Activated T-cell treated with anti-CD3 and anti-CD28 coated beads, Interleukin-2, amount 50 U/mL, for 72 hours (primary cell): ENCODE data around the gene TRIP4. TPM values are rescaled to one million over a fixed set of nuclear protein-coding genes. Genes with fewer than 3 reads are reported as not detected.
"Not testable (repeated sequence)": the region's sequence is repeated elsewhere in the genome, so short reads cannot be mapped to it uniquely, and the experiment has no call there.

ENCODE experiments used
- ATAC-seq, 2 donors: fragments of 150-1000 bp; cut with Tn5 transposase; replicated peaks in 1 of 2; 2 replicates each; pipeline ENCODE4 v1.10.0; 2021; ENCODE audit warnings: moderate library complexity in 2 of 2, mild to moderate bottlenecking in 1 of 2
- DNase-seq, 2 donors: peaks; one replicate each; pipeline ENCODE4 v3.0.0; 2021 to 2022; ENCODE audit warnings: mixed read lengths in 1 of 2
- H3K27ac Mint-ChIP-seq: one replicate; pipeline ENCODE4 v1.8.0; 2022; ENCODE audit warnings: mild to moderate bottlenecking, moderate library complexity, mixed read lengths
- H3K27me3 Mint-ChIP-seq: one replicate; pipeline ENCODE4 v1.8.0; 2022; ENCODE audit warnings: low read depth, mixed read lengths
- H3K36me3 Mint-ChIP-seq, 2 donors: one replicate each; pipeline ENCODE4 v1.8.0; 2022; ENCODE audit warnings: mixed read lengths in 2 of 2, mild to moderate bottlenecking in 1 of 2; ENCODE audit not compliant: insufficient read depth in 2 of 2
- H3K4me1 Mint-ChIP-seq: one replicate; pipeline ENCODE4 v1.8.0; 2022; ENCODE audit warnings: low read depth, mixed read lengths
- H3K4me3 Mint-ChIP-seq, 2 donors: one replicate each; pipeline ENCODE4 v1.8.0; 2022; ENCODE audit warnings: mild to moderate bottlenecking in 2 of 2, mixed read lengths in 2 of 2, moderate library complexity in 2 of 2
- H3K9me3 Mint-ChIP-seq, 2 donors: one replicate each; pipeline ENCODE4 v1.8.0; 2022; ENCODE audit warnings: mixed read lengths in 2 of 2
- total RNA-seq, 2 donors: library from RNA; stranded (reverse); gene quantifications; one replicate each; pipeline ENCODE4 v1.2.3, GENCODE V29; 2022

The TRIP4 gene
- total RNA-seq, 2 donors from 2014 or later = 27.9 to 29.7 TPM

GRCh38 chr15:64355944-64356709 is 31.5 kb upstream of the TRIP4 start, which contains the start of gene CSNK1G1:
TSS of gene CSNK1G1 (minus strand) at chr15:64356173. CDS start at chr15:64300499, 55,674 bp downstream.
- ATAC-seq (peak; percentile 100), DNase-seq (peak; percentile 92 to 94)
- H3K27me3 Mint-ChIP-seq = no peaks in the 10 kb centered on the region
- H3K4me1 Mint-ChIP-seq = peaks cover 25% of the 10 kb centered on the region
- peaks cover 1% of the 10 kb centered on the region in 2 donors for H3K36me3 Mint-ChIP-seq
- no peaks in the 10 kb centered on the region for H3K9me3 Mint-ChIP-seq
- peak within 1 kb of the TSS; percentile 97 to 98 for H3K4me3 Mint-ChIP-seq
- H3K27ac Mint-ChIP-seq = peak within 1 kb of the TSS; percentile 95

- H3K27me3 Mint-ChIP-seq = no peaks in the 10 kb centered on the region
- H3K4me1 Mint-ChIP-seq = peaks cover 22% of the 10 kb centered on the region
- DNase-seq (no peak), ATAC-seq (no peak)
- H3K4me3 Mint-ChIP-seq = peak overlapping the region; percentile 97 to 98
- H3K27ac Mint-ChIP-seq = peak overlapping the region; percentile 95
- H3K36me3 Mint-ChIP-seq = peaks cover 1% of the 10 kb centered on the region in 2 donors
- no peaks in the 10 kb centered on the region for H3K9me3 Mint-ChIP-seq
Measured at GRCh38 chr15:64356710-64357040, 31.0 kb upstream of the TRIP4 start.

GRCh38 chr15:64361259-64361658 is 26.4 kb upstream of the TRIP4 start:
- Mint-ChIP-seq H3K4me3 (no peak overlapping the region), H3K27me3 (no peaks in the 10 kb centered on the region), H3K4me1 (peaks cover 8% of the 10 kb centered on the region), H3K9me3 (no peaks in the 10 kb centered on the region), H3K36me3 (peaks cover 0 to 5% of the 10 kb centered on the region in 2 donors), H3K27ac (no peak overlapping the region)
- DNase-seq = no peak
- ATAC-seq = no peak

GRCh38 chr15:64369078-64369607 is 18.5 kb upstream of the TRIP4 start:
- Mint-ChIP-seq H3K27me3 (no peaks in the 10 kb centered on the region), H3K9me3 (no peaks in the 10 kb centered on the region), H3K27ac (no peak overlapping the region), H3K4me1 (peaks cover 9% of the 10 kb centered on the region), H3K36me3 (peaks cover 2 to 13% of the 10 kb centered on the region in 2 donors), H3K4me3 (no peak overlapping the region)
- ATAC-seq (no peak), DNase-seq (no peak)

- not testable (repeated sequence) for H3K27ac Mint-ChIP-seq, ATAC-seq, H3K4me1 Mint-ChIP-seq, DNase-seq, H3K27me3 Mint-ChIP-seq, H3K9me3 Mint-ChIP-seq, H3K4me3 Mint-ChIP-seq
- H3K36me3 Mint-ChIP-seq = peaks cover 4 to 16% of the 10 kb centered on the region in 2 donors
Measured at GRCh38 chr15:64371383-64371782, 16.3 kb upstream of the TRIP4 start.

- DNase-seq (no peak), ATAC-seq (no peak)
- Mint-ChIP-seq H3K27me3 (no peaks in the 10 kb centered on the region), H3K4me3 (peak overlapping the region in 1 of 2 donors; percentile 4), H3K36me3 (peaks cover 4 to 21% of the 10 kb centered on the region in 2 donors), H3K9me3 (no peaks in the 10 kb centered on the region), H3K4me1 (peaks cover 9% of the 10 kb centered on the region), H3K27ac (no peak overlapping the region)
Measured at GRCh38 chr15:64373360-64373759, 14.3 kb upstream of the TRIP4 start.

- Mint-ChIP-seq H3K27me3 (no peaks in the 10 kb centered on the region), H3K4me1 (peaks cover 34% of the 10 kb centered on the region), H3K36me3 (peaks cover 9 to 13% of the 10 kb centered on the region in 2 donors), H3K9me3 (no peaks in the 10 kb centered on the region), H3K27ac (no peak overlapping the region), H3K4me3 (peak overlapping the region; percentile 76 to 97)
- DNase-seq = no peak
- ATAC-seq = no peak
Measured at GRCh38 chr15:64379216-64379960, 8.2 kb upstream of the TRIP4 start.

GRCh38 chr15:64380130-64380870 is 7.3 kb upstream of the TRIP4 start:
- ATAC-seq, DNase-seq, H3K9me3 Mint-ChIP-seq, H3K27me3 Mint-ChIP-seq: not testable (repeated sequence)
- H3K27ac Mint-ChIP-seq = peak overlapping the region; percentile 82
- H3K4me1 Mint-ChIP-seq = peaks cover 34% of the 10 kb centered on the region
- peak overlapping the region; percentile 76 to 97 for H3K4me3 Mint-ChIP-seq
- H3K36me3 Mint-ChIP-seq = peaks cover 9 to 10% of the 10 kb centered on the region in 2 donors

GRCh38 chr15:64381000-64381751 is 6.5 kb upstream of the TRIP4 start, which contains the start of gene PCLAF:
TSS of gene PCLAF (minus strand) at chr15:64381441. CDS start at chr15:64381371, 70 bp downstream.
- DNase-seq = peak; percentile 94 to 97
- H3K4me3 Mint-ChIP-seq = peak within 1 kb of the TSS; percentile 76 to 97
- H3K27ac Mint-ChIP-seq = peak within 1 kb of the TSS; percentile 82
- peaks cover 34% of the 10 kb centered on the region for H3K4me1 Mint-ChIP-seq
- peaks cover 7 to 10% of the 10 kb centered on the region in 2 donors for H3K36me3 Mint-ChIP-seq
- H3K9me3 Mint-ChIP-seq = no peaks in the 10 kb centered on the region
- peak; percentile 99 to 100 for ATAC-seq
- no peaks in the 10 kb centered on the region for H3K27me3 Mint-ChIP-seq

- Mint-ChIP-seq H3K4me1 (peaks cover 44% of the 10 kb centered on the region), H3K36me3 (peaks cover 10 to 11% of the 10 kb centered on the region in 2 donors), H3K27ac (no peak overlapping the region), H3K4me3 (no peak overlapping the region), H3K9me3 (peaks cover 0 to 1% of the 10 kb centered on the region in 2 donors), H3K27me3 (no peaks in the 10 kb centered on the region)
- ATAC-seq = no peak
- no peak for DNase-seq
Measured at GRCh38 chr15:64383760-64384159, 3.9 kb upstream of the TRIP4 start.

- Mint-ChIP-seq H3K4me1 (peaks cover 28% of the 10 kb centered on the region), H3K36me3 (peaks cover 7% of the 10 kb centered on the region in 2 donors), H3K27ac (no peak overlapping the region), H3K27me3 (no peaks in the 10 kb centered on the region), H3K9me3 (peaks cover 0 to 1% of the 10 kb centered on the region in 2 donors), H3K4me3 (peak overlapping the region in 1 of 2 donors; percentile 29)
- DNase-seq = no peak
- ATAC-seq = no peak
Measured at GRCh38 chr15:64386291-64386690, 1.3 kb upstream of the TRIP4 start.

- Mint-ChIP-seq H3K27me3 (no peaks in the 10 kb centered on the region), H3K4me1 (peaks cover 16% of the 10 kb centered on the region), H3K4me3 (peak overlapping the region; percentile 86 to 96), H3K27ac (peak overlapping the region; percentile 73), H3K9me3 (peaks cover 0 to 1% of the 10 kb centered on the region in 2 donors), H3K36me3 (peaks cover 8 to 9% of the 10 kb centered on the region in 2 donors)
- DNase-seq (no peak), ATAC-seq (no peak)
Measured at GRCh38 chr15:64389036-64389435, 1.4 kb downstream of the TRIP4 start.
